HepG2 (cell line): ENCODE measurements around the gene ZBTB7B. TPM values are rescaled to one million over a fixed set of nuclear protein-coding genes. Genes with fewer than 3 reads are reported as not detected.

Experiments used
- CAMTA2 ChIP-seq: sonication (generic); formaldehyde crosslinking; IDR thresholded peaks from 2 replicates; pipeline ENCODE4 v1.4.0; 2020; ENCODE audit warnings: mild to moderate bottlenecking, missing genetic modification reagents, borderline replicate concordance
- DNMT3B ChIP-seq: conservative IDR thresholded peaks from 2 replicates; pipeline ENCODE4 v1.6.1; 2016; ENCODE audit warnings: missing biosample characterization, control low read depth
- ETV5 ChIP-seq: IDR thresholded peaks from 2 replicates; pipeline ENCODE4 v1.6.1; 2018; ENCODE audit warnings: missing biosample characterization, missing genetic modification reagents, inconsistent platforms, borderline replicate concordance
- HDAC1 ChIP-seq: sonication (generic); formaldehyde crosslinking; IDR thresholded peaks from 2 replicates; pipeline ENCODE4 v1.5.1; 2020; ENCODE audit warnings: mild to moderate bottlenecking, missing genetic modification reagents
- MAZ ChIP-seq, 2 experiments: sonication (generic) in 1 of 2; formaldehyde crosslinking in 1 of 2; IDR thresholded peaks; 2 replicates each; pipeline versions ENCODE4 v1.5.0 to v1.6.1; 2012 to 2020; ENCODE audit warnings: low read depth in 2 of 2, mild to moderate bottlenecking in 2 of 2, borderline replicate concordance in 1 of 2, improper control_type of control experiment in 1 of 2, low read length in 1 of 2, missing genetic modification reagents in 1 of 2, moderate library complexity in 1 of 2
- MTA3 ChIP-seq: sonication (generic); formaldehyde crosslinking; IDR thresholded peaks from 2 replicates; pipeline ENCODE4 v1.4.0; 2020; ENCODE audit warnings: missing genetic modification reagents
- NFE2 ChIP-seq: sonication (generic); formaldehyde crosslinking; IDR thresholded peaks from 2 replicates; pipeline ENCODE4 v1.4.0; 2020; ENCODE audit warnings: missing genetic modification reagents
- XRCC5 ChIP-seq: fragments of 200-400 bp; formaldehyde crosslinking; optimal IDR thresholded peaks from 2 replicates; pipeline ENCODE3; 2017; ENCODE audit warnings: mild to moderate bottlenecking, low read length
- ZNF329 ChIP-seq: sonication (generic); formaldehyde crosslinking; IDR thresholded peaks from 2 replicates; pipeline ENCODE4 v1.9.0; 2021; ENCODE audit warnings: low read depth, mild to moderate bottlenecking, missing genetic modification reagents
- ZNF552 ChIP-seq: sonication (generic); formaldehyde crosslinking; IDR thresholded peaks from 2 replicates; pipeline ENCODE4 v1.9.0; 2022; ENCODE audit warnings: missing genetic modification reagents, mild to moderate bottlenecking, borderline replicate concordance
- ZNF615 ChIP-seq: sonication (generic); formaldehyde crosslinking; IDR thresholded peaks from 2 replicates; pipeline ENCODE4 v1.5.0; 2020; ENCODE audit warnings: mild to moderate bottlenecking, missing genetic modification reagents, borderline replicate concordance
- ZNF766 ChIP-seq: sonication (generic); formaldehyde crosslinking; IDR thresholded peaks from 2 replicates; pipeline ENCODE4 v1.5.0; 2020; ENCODE audit warnings: missing genetic modification reagents, borderline replicate concordance
- polyA plus RNA-seq, 8 experiments: library from polyadenylated mRNA; depleted of rRNA in 3 of 8; stranded (reverse) in 7 of 8; unstranded in 1 of 8; fragments of >200 nt; fragmentation: Illumina TruSeq in 4 of 8; extraction: Trizol in 4 of 8; gene quantifications; 2 replicates each; pipeline versions ENCODE4 v1.2.1 to v1.2.3, GENCODE V29; 2011 to 2016; ENCODE audit warnings: low read depth in 4 of 8, missing spikeins in 1 of 8, mixed read lengths in 1 of 8; ENCODE audit not compliant: insufficient read depth in 1 of 8
- total RNA-seq, 5 experiments: library from RNA; depleted of rRNA; stranded (reverse); fragments of >200 nt; fragmentation: Illumina TruSeq; extraction: Trizol; gene quantifications; 2 replicates each; pipeline ENCODE4 v1.2.3, GENCODE V29; 2016; ENCODE audit warnings: low read depth in 1 of 5
- TF ChIP-seq, protein P1 (sequence below): sonication (generic); formaldehyde crosslinking; IDR thresholded peaks from 2 replicates; pipeline ENCODE4 v1.4.0; 2020; ENCODE audit warnings: mild to moderate bottlenecking, missing genetic modification reagents
- TF ChIP-seq, protein P2 (sequence below): IDR thresholded peaks from 2 replicates; pipeline ENCODE4 v1.6.1; 2016; ENCODE audit warnings: mild to moderate bottlenecking, missing biosample characterization, missing genetic modification reagents
- TF ChIP-seq, protein P3 (sequence below): sonication (generic); formaldehyde crosslinking; IDR thresholded peaks from 2 replicates; pipeline ENCODE4 v1.4.0; 2020; ENCODE audit warnings: missing genetic modification reagents
- TF ChIP-seq, protein P4 (sequence below): IDR thresholded peaks from 2 replicates; pipeline ENCODE4 v1.6.1; 2016; ENCODE audit warnings: low read depth
- TF ChIP-seq, protein P5 (sequence below): sonication (generic); formaldehyde crosslinking; IDR thresholded peaks from 2 replicates; pipeline ENCODE4 v1.4.0; 2020; ENCODE audit warnings: missing genetic modification reagents, mild to moderate bottlenecking, borderline replicate concordance

The ZBTB7B gene
- total and polyA plus RNA-seq, 2 of the 13 experiments (the other 11 are each of a cell fraction or from before 2014, with no cell fraction given) = 15.5 to 17.5 TPM

DNA sequence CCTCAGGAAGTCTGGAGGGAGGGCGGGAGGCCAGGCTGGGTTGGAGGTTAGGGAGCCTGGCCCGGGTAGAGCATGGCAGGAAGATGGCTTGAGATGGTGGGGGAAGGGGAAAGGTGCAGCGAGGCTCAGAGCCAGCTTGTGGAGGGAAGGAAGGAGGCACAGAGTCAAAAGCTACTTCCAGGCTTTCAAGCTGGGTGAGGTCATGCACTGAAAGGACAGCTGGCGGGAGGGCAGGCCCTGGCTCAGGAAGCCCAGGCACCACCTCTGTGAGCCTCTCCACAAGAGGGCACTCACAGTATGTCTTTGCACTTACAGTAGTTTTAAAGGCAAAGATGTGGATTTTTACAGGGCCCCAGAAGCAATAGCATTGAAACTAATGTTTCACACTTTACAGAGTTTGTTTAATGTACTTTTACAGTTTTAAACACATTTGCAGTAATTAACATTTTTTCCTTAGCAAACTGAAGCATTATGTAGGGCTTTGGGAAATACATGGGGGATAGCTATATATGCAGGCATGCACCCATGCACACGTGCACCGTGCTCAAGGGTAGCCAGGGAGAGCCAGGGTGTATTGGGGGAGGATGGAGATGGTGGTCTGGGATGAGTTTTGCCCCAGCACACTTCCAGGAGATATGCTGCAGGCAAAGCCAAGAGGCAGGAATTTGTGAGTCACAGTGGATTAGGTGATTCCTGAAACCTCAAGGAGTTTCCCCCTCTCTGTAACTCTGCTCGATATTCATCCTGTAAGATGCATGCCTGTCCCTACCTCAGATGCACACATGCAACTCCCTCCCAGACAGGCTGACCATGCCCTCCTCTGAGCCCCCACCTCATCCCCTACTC, 42.4 kb downstream of the ZBTB7B start (continued):
- TF ChIP-seq, protein P1, sequence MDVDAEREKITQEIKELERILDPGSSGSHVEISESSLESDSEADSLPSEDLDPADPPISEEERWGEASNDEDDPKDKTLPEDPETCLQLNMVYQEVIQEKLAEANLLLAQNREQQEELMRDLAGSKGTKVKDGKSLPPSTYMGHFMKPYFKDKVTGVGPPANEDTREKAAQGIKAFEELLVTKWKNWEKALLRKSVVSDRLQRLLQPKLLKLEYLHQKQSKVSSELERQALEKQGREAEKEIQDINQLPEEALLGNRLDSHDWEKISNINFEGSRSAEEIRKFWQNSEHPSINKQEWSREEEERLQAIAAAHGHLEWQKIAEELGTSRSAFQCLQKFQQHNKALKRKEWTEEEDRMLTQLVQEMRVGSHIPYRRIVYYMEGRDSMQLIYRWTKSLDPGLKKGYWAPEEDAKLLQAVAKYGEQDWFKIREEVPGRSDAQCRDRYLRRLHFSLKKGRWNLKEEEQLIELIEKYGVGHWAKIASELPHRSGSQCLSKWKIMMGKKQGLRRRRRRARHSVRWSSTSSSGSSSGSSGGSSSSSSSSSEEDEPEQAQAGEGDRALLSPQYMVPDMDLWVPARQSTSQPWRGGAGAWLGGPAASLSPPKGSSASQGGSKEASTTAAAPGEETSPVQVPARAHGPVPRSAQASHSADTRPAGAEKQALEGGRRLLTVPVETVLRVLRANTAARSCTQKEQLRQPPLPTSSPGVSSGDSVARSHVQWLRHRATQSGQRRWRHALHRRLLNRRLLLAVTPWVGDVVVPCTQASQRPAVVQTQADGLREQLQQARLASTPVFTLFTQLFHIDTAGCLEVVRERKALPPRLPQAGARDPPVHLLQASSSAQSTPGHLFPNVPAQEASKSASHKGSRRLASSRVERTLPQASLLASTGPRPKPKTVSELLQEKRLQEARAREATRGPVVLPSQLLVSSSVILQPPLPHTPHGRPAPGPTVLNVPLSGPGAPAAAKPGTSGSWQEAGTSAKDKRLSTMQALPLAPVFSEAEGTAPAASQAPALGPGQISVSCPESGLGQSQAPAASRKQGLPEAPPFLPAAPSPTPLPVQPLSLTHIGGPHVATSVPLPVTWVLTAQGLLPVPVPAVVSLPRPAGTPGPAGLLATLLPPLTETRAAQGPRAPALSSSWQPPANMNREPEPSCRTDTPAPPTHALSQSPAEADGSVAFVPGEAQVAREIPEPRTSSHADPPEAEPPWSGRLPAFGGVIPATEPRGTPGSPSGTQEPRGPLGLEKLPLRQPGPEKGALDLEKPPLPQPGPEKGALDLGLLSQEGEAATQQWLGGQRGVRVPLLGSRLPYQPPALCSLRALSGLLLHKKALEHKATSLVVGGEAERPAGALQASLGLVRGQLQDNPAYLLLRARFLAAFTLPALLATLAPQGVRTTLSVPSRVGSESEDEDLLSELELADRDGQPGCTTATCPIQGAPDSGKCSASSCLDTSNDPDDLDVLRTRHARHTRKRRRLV (CRISPR knock-in tag) = no peak
- TF ChIP-seq, protein P2, sequence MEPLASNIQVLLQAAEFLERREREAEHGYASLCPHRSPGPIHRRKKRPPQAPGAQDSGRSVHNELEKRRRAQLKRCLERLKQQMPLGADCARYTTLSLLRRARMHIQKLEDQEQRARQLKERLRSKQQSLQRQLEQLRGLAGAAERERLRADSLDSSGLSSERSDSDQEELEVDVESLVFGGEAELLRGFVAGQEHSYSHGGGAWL (CRISPR knock-in tag) = no peak
- TF ChIP-seq ZNF552 (CRISPR knock-in tag) (no peak), MTA3 (no peak), ETV5 (CRISPR knock-in tag) (peak; percentile 37; the same call in 1 of the 2 replicates), CAMTA2 (CRISPR knock-in tag) (no peak), NFE2 (CRISPR knock-in tag) (no peak), MAZ (IDR thresholded peaks at IDR 0.05; ENCODE audit: borderline replicate concordance, low read depth, low read length) (no peak), MAZ (CRISPR knock-in tag; IDR thresholded peaks at IDR 0.05; ENCODE audit: low read depth) (peak; percentile 66; the same call in 1 of the 2 replicates), ZNF766 (no peak), ZNF615 (CRISPR knock-in tag) (no peak), HDAC1 (CRISPR knock-in tag) (no peak), XRCC5 (peak; percentile 80), DNMT3B (CRISPR knock-in tag) (no peak), ZNF329 (CRISPR knock-in tag) (no peak)
- TF ChIP-seq, protein P3, sequence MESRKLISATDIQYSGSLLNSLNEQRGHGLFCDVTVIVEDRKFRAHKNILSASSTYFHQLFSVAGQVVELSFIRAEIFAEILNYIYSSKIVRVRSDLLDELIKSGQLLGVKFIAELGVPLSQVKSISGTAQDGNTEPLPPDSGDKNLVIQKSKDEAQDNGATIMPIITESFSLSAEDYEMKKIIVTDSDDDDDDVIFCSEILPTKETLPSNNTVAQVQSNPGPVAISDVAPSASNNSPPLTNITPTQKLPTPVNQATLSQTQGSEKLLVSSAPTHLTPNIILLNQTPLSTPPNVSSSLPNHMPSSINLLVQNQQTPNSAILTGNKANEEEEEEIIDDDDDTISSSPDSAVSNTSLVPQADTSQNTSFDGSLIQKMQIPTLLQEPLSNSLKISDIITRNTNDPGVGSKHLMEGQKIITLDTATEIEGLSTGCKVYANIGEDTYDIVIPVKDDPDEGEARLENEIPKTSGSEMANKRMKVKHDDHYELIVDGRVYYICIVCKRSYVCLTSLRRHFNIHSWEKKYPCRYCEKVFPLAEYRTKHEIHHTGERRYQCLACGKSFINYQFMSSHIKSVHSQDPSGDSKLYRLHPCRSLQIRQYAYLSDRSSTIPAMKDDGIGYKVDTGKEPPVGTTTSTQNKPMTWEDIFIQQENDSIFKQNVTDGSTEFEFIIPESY (CRISPR knock-in tag) = peak; percentile 52
- TF ChIP-seq, protein P4, sequence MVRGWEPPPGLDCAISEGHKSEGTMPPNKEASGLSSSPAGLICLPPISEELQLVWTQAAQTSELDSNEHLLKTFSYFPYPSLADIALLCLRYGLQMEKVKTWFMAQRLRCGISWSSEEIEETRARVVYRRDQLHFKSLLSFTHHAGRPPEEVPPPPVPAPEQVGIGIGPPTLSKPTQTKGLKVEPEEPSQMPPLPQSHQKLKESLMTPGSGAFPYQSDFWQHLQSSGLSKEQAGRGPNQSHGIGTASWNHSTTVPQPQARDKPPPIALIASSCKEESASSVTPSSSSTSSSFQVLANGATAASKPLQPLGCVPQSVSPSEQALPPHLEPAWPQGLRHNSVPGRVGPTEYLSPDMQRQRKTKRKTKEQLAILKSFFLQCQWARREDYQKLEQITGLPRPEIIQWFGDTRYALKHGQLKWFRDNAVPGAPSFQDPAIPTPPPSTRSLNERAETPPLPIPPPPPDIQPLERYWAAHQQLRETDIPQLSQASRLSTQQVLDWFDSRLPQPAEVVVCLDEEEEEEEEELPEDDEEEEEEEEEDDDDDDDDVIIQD = 0 out of 2 replicates have a peak, but pooled peaks have one; percentile 21
- TF ChIP-seq, protein P5, sequence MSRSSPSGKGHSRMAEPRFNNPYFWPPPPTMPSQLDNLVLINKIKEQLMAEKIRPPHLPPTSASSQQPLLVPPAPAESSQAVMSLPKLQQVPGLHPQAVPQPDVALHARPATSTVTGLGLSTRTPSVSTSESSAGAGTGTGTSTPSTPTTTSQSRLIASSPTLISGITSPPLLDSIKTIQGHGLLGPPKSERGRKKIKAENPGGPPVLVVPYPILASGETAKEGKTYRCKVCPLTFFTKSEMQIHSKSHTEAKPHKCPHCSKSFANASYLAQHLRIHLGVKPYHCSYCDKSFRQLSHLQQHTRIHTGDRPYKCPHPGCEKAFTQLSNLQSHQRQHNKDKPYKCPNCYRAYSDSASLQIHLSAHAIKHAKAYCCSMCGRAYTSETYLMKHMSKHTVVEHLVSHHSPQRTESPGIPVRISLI (CRISPR knock-in tag) = no peak
